ENCODE data around the gene PAIP2. TPM values are rescaled to one million over a fixed set of nuclear protein-coding genes. Genes with fewer than 3 reads are reported as not detected.
"Not testable (repeated sequence)": the region's sequence is repeated elsewhere in the genome, so short reads cannot be mapped to it uniquely, and the experiment has no call there.

The PAIP2 gene
- total RNA-seq, 1 donor from 2014 or later: 76.0 TPM

DNA sequence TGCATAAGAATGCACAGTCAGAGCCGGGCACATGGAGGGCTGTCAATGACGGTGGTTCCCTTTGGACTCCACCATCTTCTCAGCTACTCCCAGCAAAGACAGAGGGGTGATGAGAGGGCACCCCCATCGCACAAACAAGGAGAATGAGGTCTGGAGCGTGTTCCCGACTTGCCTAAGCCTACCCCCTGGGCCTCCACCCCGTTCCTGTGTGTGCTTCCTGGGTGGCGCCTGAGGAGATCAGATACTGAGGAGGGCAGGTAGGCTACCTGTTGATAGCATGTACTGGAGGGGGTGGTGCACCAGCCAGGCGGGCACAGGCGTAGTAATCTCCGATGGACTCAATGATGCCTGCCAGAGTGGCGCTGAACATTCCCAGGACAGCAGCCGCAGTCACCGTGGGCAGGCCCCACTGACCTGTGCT lies 37.3 kb downstream of the PAIP2 start:
- no peak for DNase-seq

DNA sequence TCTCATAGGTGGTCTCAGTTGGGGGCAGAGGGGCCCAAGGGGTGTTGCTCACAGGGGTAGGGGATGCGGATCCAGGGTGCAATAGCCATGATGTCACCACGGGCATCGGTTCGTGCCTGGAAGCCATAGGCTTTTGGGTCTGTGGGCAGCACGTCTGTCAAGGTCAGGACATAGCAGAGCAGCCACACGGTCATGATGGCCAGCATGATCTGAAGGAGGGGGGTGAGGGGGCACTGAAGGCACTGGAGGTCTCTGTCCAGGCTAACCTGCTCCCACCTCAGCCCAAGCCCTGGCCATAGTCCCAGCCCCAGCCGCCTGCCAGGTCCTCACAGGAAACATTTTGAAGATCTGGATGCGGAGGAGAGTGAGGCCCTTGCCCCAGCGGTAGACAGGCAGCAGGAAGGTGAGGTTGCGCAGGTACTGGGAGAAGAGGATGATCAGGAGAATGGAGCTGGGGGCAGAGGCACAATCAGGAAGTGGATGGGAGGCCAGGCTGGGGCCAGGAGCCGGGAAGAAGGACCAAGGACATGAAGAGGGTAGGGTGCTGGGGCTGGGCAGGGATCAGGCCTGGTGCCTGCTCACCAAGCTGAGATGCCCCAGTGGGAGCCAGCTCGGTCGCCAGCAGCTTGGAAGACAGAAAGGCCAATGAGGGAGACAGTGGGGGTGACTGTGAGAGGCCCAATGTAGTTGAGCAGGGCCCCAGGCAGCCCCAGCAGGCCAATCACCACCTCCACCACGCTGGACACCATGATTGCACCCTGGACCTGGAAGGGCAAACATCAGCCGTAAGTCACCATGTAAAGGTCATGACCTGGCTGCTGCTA lies 38.2 kb downstream of the PAIP2 start:
- DNase-seq: no peak

DNA sequence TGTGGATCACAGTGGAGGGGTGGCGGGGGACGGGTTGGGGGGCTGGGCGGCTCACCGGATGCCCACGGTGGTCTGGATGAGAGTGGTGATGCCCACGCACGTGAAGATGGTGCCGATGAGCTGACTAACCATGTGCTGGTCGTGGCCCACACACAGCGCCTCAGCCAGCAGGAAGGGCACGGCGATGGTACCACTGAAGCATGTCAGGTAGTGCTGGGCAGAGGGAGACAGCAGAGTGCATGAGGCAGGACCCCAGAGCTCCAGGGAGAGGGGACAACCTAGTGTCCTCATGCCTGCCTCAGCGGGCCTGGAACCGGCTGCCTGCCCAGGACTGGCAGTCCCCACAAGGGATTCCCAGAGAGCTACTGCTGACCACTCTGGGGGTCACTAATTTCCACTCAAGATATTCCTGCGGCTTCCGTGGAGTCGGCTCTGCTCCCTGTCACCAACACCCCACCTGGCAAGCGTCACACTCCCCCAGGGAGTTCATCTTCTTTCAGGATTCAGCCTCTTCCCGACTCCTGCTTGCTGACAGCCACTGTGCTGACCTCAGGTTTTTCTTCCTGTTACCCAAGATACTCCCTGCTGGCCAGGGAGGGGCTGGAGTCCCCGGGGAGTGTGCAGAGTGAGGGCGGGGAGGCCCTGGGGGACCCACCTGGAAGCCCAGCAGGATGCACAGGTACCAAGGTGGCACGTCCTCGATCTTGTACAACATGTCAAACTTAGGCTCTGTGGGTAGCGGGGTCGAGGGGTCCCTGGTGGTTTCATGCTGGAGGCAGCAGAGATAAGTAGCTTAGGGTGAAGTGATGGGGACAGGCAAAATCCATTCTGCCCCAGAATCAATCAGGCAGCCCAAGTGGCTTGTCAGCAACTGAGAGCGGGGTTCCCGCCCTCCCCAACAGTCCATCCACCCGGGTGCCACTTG lies 40.4 kb downstream of the PAIP2 start:
- DNase-seq: no peak

DNA sequence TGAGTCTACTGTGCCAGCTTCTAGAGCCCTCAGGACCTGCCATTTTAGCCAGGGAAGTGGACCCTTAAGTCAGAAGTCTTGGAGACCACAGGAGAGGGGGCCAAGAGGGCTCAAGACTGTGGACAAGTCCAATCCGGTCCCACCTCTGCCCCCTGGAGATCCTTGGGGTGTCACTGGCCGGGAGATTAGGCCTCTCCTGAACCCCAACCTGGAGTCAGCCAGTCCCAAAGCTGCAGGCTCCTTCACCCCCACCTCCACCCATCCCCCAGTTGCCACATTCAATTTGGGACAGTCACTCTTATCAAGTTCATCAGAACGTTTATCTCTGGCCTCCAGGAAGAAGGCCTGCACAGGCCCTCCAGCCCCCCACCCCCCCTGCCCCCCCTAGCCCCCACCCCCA lies 41.2 kb downstream of the PAIP2 start:
- DNase-seq: no peak

DNA sequence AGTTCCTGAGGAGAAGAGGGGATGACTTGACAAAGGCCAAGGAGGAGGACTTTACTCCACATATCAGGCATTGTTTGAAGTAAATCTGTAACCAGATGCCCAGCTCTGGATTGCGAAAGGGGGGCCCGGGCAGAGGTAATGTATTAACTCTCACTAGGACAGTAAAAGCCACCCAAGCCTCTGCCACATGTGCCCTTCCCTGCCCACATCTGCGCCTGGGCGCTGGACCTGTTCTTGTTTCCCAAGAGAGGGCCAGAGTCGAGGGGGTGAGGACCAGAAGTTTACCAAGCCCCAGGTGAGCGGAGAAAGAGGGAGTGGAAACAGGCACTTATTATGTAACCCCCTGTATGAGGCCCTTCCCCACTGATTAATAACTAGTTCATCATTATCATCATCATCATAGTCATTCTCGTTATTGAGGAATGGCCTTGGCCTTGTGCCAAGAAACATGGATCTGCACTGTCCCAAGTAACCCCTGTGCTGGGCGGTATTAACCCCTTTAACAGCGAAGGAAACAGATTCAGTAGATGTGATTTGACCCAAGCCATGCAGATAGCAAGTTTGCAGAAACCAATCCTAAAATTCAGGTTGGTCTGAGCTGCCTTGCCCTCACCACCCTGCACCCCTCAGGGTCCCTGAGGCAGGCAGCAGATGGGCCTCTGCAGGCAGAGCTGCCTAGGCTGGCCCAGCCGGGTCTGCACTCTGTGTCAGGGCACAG lies 41.8 kb downstream of the PAIP2 start, which contains the start of gene SLC23A1:
SLC23A1 (minus strand) TSS at position 23 of the 718 bp plus-strand sequence. CDS start 44 bp downstream, outside the sequence.
- no peak for DNase-seq

DNA sequence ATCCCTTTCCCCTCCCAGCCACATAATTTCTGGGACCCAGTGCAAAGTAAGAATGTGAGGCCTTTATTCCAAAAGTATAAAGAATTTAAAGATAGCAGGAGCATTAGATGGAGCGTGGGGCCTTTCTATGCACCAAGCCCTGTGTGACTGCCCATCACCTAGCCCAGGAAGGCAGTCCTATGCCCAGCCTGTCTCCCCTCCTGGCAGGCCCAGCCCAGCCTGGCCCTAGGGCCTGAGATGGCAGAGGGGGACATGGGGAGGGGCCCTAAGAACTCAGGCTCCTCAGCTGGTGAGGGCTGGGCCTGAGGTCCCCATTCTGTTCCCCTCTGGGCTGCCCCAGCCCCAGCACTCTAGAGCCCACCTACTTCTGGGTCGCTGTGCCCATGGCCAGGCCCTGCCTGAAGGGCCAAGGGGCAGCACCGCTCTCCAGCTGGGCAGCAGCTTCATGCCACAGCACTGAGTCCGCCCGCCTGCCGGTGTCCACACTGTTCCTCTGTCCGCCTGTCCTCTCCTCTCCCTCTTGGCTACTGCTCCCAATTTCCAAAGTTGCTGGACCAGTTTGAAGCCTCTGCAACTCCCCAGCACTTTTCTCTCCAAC lies 42.4 kb downstream of the PAIP2 start:
- no peak for DNase-seq

DNA sequence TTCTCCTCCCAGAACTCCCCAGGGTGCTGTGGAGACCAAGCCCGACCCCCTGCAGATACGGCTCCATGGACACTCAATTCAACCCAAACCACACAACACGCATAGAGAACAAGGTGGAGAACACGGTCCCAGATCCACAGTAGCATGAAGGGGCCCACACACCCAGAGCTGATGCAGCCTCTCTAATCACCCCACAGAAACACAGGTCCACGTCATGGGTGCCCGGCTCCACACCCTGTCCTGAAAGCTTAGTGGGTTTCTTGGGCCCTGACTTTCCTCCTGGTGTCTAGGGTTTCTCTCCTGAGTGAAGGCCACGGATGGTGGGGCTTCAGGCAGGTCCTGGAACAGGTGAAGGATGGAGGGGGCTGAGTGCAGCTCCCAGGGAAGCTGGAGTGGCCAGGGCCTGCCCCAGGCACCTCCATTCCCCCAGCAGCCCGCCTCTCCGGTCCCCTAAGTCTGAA lies 43.0 kb downstream of the PAIP2 start:
- DNase-seq: no peak

DNA sequence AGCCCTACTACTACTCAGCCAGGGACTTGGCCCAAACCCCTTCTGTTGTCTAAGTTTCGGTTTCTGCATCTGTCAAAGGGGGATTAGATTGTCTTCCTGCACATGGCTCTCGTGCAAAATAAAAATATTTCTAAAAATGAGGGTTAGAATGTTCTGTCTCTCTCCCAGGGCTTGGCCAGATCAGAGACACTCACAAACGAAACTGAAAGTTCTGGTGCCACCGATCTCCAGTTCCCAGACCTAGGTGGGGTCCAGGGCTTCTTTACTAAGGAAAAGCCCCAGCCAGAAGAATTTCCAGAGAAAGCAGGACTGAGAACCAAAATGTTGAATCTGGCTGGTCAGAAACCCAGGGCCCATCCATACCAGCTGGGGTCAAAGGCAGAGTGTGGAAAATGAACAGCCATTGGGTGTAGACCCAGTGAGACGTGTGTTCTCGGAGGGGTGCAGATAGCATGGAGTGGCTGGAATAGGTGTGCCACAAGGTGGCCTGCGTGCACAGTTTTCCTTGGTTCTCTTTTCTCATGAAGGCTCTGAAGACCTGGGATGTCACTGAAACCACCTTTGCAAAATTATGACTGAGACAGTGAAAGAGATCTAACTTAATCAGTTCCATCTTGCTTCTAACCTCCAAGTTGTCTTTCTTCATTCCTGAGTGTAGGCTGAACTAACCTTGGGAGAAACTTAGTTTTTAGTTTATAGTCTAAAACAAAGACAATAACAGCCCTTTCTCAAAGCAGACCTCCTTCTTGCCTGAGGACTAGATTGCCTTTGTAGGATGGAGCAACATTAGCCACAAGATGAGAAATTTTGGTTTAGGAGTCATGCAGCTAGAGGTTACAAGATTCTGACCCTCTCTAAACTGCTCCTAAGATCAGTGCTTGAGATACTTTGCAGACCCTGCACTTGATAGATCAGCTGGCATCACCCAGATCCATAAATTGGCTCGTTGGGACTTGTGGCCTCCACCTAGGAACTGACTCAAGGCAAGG lies 43.7 kb downstream of the PAIP2 start:
- DNase-seq: no peak

DNA sequence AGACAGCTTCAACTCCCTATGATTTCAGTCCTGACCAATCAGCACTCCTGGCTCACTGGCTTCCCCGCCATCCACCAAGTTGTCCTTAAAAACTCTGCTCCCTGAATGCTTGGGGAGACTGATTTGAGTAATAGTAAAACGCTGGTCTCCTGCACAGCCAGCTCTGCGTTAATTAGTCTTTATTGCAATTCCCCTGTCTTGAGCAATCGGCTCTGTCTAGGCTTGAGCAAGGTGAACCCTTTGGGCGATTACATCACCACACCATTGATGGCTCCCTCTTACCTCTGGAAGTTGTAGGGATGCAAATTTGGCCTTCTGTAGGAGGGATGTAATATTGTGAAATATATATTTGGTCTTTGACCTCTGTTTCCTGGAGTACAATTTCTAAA lies 44.4 kb downstream of the PAIP2 start:
- DNase-seq: no peak

DNA sequence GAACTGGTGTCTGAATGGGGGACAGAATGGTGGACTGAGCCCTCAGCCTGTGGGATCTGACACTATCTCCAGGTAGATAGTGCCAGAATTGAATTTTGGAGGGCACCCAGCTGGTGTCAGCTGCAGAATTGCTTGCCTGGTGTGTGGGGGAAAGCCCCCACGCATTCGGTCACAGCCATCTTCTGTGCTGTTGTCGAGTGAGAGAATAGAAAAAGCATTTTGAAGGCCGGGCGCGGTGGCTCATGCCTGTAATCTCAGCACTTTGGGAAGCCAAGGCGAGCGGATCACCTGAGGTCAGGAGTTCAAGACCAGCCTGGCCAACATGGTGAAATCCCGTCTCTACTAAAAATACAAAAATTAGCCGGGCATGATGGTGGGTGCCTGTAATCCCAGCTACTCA lies 45.3 kb downstream of the PAIP2 start:
- DNase-seq: not testable (repeated sequence)

DNA sequence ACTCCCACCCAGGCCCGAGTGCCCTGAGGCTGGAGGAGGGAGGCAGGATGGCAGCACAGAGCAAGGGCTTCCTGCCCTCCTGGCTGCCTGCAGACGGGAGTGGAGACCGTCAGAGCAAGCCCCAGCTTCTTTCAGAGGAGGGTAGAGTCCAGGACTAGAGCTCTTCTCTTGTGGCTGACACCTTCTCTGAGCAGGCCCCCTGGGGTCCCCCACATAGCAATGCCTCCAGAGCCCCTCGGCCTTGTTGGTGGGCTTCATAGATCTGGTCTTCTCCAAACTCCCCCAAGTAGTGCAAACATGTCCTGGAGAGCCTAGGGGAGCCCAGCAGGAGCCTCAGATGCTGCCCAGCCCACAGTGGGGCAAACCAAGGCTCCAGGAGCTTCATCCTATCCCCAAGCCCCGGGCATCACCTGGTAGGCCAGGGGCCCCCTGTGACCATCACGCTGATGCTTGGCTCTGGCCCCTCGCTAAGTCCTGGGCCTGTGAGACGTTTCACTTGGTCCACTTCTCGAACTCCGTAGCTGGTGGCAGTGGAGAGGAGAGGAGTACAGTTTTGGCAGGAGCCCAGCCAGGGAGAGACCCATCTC lies 46.0 kb downstream of the PAIP2 start:
- DNase-seq: no peak

DNA sequence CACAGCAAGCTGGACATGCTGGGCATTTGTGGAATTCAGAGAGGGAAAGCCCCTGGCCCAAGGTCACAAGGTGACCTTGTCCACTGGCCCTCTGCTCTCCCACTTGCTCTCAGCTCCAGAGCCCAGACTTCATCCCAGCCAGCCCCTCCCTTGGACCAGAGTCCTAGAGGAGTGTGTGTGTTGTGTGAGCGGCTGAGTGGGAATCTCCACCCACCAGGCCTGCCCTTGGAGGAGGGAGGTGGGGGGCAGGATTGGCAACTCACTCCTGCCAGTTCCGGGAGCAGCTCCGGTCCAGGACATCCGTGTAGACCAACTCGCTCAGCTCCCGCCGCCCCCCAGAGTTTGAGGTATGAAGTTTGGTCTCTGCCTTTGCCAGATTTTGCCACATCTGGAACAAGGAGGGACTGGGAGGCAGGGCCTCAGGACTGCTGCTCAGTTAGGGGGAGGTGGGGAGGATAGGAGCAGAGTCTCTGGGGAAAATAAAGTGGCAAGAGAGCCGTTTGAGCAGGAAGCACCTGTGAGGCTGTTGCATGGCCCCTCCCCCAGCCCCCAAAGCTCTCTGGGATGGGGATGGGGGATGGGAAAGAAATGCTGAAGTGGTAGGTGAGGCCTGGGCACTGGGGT lies 46.7 kb downstream of the PAIP2 start:
- no peak for DNase-seq

DNA sequence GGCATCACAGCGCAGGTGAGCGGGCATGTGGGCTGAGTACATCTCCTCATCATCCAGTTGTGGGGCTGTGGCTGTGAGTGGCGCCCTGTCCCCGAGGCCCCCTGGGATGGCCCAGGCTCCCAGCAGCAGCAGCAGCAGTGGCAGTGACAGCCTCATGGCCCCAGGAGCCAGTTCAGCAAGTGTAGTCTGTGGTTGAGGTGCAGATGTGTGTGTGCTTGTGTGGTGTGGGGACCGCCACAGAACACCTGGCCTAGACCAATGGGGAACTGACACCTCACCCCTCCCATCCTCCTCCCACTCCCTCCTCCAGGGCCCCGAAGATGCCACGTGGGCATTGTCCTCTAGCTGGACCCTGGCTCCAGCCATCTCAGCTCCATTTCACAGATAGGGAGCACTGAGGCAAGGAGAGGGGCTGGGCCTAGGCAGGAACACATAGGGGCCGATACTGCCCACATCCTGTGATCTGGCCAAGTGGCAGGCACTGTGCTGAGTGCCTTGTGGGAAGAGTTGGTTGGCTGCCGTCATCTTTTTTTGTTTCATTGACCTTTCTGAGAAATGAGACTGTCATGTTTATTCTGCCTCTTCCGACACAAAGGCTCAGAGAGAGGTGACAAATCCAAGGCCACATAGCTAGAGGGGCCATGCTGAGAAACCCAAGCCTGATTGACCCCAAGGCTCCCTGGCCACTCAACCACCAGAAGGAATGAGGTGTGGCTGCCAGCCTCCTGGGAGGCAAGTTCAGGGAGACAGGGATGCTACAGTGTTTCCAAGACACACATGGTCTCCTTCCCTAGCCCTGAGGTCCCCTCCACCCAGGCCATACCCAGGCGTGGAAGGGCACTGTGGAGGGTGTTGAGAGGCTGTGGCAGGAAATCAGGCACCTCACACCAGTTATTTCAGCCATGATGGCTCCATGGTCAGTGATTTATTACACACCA lies 48.3 kb downstream of the PAIP2 start, which contains the start of gene MZB1:
MZB1 (minus strand) TSS at position 213 of the 938 bp plus-strand sequence; CDS start at position 156, 57 bp downstream.
- no peak for DNase-seq

DNA sequence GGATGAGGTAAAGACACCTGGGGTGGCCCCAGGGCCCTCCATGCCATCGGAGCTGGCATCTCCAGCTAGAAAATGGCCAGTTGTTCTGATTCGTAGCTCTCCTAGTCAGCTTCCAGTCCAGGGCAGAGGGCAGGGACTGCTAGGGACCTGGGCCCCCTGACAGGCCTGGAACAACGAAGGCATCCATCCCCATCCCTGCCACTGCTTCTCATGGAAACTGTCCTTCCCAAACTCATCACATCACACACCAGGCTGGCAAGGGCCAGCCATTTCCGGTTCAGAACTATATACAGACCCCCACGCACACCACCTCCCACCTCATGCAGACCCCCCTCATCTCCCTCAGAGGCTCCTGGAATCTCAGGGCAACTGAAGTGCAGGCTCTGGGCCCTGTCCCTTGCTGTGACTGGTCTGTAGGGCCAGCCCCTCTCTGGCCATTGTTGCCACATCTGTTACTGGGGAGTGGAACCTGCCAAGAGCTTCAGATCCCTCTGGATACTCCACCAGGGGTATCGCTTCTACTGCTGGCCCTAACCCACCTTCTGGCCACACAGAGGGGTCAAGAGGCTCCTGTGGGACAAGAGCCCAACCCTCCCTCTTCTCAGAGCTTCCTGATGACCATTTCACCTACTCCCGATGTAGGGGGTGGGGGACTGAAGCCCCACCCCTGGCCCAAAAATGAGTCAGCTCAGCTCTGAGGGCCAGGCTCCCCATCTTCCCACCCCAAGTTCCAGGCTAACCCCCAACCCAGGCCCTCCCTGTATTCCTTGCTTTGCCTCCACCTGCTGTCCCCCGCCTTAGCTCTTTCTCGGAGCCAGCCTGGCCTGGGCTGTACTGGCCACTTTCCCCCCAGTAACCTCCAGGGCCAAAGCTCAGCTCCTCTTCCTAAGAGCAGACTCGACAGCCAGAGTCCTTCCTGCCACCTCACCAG lies 49.2 kb downstream of the PAIP2 start:
- no peak for DNase-seq

DNA sequence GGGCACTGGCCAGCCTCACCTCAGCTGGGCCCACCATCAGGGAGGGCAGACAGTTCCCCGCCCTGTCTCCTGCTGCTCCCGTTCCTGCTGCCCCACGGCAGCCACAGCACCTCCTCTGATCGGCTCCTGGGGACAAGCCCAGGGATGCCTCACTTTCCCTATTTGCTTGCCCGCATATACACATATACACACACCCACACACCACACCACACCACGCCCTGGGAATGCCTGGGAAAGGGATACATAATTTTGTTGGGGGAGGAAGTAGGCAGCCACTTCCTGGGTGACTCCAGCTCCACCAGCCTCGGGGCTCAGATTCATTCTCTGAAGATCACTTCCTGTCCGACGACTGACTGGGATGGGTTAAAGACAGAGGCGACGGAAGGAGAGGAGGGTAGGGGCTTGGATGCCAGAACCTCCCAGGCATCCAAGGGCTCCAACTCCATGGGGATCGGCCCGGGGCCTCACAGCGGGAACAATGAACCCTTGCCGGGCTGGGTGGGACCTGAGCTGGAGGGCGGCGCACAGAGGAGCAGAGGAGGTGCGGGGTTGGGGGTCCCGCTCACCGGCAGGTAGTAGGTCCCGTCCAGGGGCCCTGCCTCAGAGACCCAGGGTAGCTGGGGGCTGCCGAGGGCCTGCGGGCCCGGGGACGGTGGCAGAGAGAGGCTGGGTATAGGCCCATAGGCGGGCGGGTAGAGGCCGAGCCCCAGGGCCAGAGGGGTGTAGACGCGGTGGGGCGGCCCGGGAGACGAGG lies 50.1 kb downstream of the PAIP2 start:
- no peak for DNase-seq

DNA sequence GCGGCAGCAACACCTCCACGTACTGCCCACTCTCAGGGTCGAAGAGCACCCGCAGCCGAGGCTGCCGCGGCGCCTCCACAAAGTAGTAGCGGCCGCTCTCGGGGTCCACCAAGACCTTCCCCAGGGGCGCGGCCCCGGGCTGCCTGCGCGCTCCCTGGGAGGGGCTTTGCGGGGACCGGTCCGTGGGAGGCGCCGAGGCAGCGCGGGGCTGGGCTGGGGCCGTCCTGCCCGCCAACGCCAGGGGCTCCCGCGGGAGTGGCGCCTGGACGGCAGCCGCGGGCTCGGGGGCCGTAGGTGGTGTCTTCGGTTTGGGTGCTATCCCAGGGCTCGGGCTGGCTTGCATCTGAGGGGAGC lies 50.6 kb downstream of the PAIP2 start:
- DNase-seq: no peak

Measured in skin of body (tissue), 2 donors.